SU-DHL-6 (cell line): ENCODE data around the gene MED12L.

Experiments used
- H2AFZ ChIP-seq: fragments of 200-600 bp; sonication (generic); 2 replicates; pipeline ENCODE4 v1.6.1; 2014; ENCODE audit warnings: low read depth, mild to moderate bottlenecking, moderate library complexity, mixed read lengths, antibody characterized with exemption, low read length; ENCODE audit not compliant: severe bottlenecking
- H3F3A ChIP-seq: fragments of 200-600 bp; shearing (Covaris generic); 2 replicates; pipeline ENCODE4 v1.6.0; 2016; ENCODE audit warnings: antibody characterized with exemption, mild to moderate bottlenecking; ENCODE audit not compliant: insufficient read depth
- H3K27ac ChIP-seq: fragments of 200-600 bp; sonication (generic); 2 replicates; pipeline ENCODE4 v1.5.1; 2016; ENCODE audit warnings: low read depth, mild to moderate bottlenecking, low read length, moderate library complexity, mixed read lengths
- H3K27me3 ChIP-seq: fragments of 200-600 bp; sonication (generic), shearing (Covaris generic); 2 replicates; pipeline ENCODE4 v1.6.0; 2014; ENCODE audit warnings: mild to moderate bottlenecking, low read length
- H3K36me3 ChIP-seq: fragments of 200-600 bp; sonication (generic); 2 replicates; pipeline ENCODE4 v1.6.1; 2014; ENCODE audit warnings: mild to moderate bottlenecking, low read length, mixed read lengths
- H3K4me2 ChIP-seq: fragments of 300-600, 200-600 bp; shearing (Covaris generic), sonication (generic); 2 replicates; pipeline ENCODE4 v1.6.0; 2014; ENCODE audit warnings: low read length, low read depth, mild to moderate bottlenecking; ENCODE audit not compliant: poor library complexity, severe bottlenecking
- H3K4me3 ChIP-seq: fragments of 200-600 bp; sonication (generic); 2 replicates; pipeline ENCODE4 v1.5.1; 2014; ENCODE audit warnings: antibody characterized with exemption, low read length, mild to moderate bottlenecking, mixed read lengths; ENCODE audit not compliant: insufficient read depth, poor library complexity, severe bottlenecking
- H3K79me2 ChIP-seq: fragments of 200-600 bp; sonication (generic); 2 replicates; pipeline ENCODE4 v1.6.1; 2014; ENCODE audit warnings: mild to moderate bottlenecking, low read length, moderate library complexity; ENCODE audit not compliant: insufficient read depth
- H3K9ac ChIP-seq: fragments of 200-600 bp; sonication (generic); 2 replicates; pipeline ENCODE4 v1.7.0; 2014; ENCODE audit warnings: mild to moderate bottlenecking, low read length
- H3K9me2 ChIP-seq: fragments of 200-600 bp; sonication (generic); replicated peaks from 2 replicates; pipeline ENCODE4 v1.6.1; 2014; ENCODE audit warnings: low read length; ENCODE audit not compliant: insufficient read depth
- H3K9me3 ChIP-seq: fragments of 200-600 bp; sonication (generic); 2 replicates; pipeline ENCODE4 v1.6.1; 2014; ENCODE audit warnings: low read length, mixed read lengths; ENCODE audit not compliant: insufficient read depth
- H4K20me1 ChIP-seq: fragments of 200-600 bp; sonication (generic); 2 replicates; pipeline ENCODE4 v1.6.1; 2014; ENCODE audit warnings: low read depth, mild to moderate bottlenecking, antibody characterized with exemption, low read length, moderate library complexity, mixed read lengths
- EZH2phosphoT487 ChIP-seq: fragments of 200-600 bp; sonication (generic), shearing (Covaris generic); conservative IDR thresholded peaks from 2 replicates; pipeline ENCODE4 v1.6.1; 2018; ENCODE audit warnings: mild to moderate bottlenecking, antibody characterized with exemption, low read length, moderate library complexity, mixed read lengths
- TF ChIP-seq, protein P1 (sequence below): fragments of 200-600 bp; sonication (generic); IDR thresholded peaks from one replicate; pipeline ENCODE4 v1.5.1; 2017; ENCODE audit warnings: antibody characterized with exemption, mild to moderate bottlenecking, low read length, moderate library complexity; ENCODE audit not compliant: insufficient read depth, poor library complexity, severe bottlenecking

Gene MED12L

DNA sequence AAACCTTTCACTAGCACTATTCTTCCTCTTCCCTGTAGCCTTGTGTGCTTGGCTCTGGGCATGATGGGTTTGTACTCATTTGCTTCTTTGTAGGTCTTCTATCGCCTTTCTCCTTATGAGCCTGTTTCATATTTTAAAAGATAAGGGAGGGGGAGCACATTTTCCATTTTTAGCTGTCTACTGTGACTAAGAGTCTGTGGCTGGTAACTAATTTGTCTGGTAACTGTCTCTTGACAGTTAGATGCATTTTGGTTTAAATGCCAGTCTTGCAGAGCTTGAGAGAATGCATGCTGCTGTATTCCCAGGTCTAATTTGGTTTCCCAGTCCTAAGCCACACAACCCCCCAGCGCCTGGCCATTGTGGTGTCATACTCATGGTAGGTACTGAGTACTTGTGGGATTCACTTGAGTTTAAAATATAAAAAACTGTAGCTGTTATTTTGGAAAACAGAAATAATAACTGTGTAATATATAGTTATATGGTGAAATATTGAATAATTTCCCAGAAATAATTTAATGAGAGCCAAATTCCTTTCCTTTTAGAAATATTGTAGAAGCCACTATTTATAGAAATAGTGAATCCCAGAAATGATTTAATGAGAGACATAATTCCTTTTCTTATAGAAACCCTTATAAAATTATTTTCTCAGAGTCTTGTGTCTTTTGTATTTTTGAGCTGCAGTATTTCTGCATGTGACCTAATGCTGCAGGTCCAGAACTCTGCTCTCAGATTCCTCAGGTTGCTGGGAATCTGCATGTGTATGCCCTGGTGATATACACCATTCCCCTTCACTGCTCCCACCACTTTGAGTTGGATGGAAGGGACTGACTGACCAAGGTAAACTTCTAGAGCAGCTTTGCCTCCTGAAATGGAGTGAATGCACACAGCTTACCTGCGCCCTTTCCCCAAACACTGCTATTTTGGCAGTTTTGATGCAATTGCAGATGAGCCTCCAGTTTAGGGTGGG, 131.5 kb downstream of the MED12L start:
- Histone ChIP-seq H2AFZ (no peak overlapping the region), H3K9me2 (no peaks in the 10 kb centered on the region), H3K27ac (no peak overlapping the region), H3K79me2 (no peaks in the 10 kb centered on the region), H3K4me2 (no peak overlapping the region), H4K20me1 (no peaks in the 10 kb centered on the region), H3K9me3 (no peaks in the 10 kb centered on the region), H3K36me3 (no peaks in the 10 kb centered on the region), H3F3A (no peaks in the 10 kb centered on the region), H3K4me3 (no peak overlapping the region), H3K9ac (no peak overlapping the region), H3K27me3 (no peaks in the 10 kb centered on the region)
- no peak for TF ChIP-seq EZH2phosphoT487
- TF ChIP-seq, protein P1, sequence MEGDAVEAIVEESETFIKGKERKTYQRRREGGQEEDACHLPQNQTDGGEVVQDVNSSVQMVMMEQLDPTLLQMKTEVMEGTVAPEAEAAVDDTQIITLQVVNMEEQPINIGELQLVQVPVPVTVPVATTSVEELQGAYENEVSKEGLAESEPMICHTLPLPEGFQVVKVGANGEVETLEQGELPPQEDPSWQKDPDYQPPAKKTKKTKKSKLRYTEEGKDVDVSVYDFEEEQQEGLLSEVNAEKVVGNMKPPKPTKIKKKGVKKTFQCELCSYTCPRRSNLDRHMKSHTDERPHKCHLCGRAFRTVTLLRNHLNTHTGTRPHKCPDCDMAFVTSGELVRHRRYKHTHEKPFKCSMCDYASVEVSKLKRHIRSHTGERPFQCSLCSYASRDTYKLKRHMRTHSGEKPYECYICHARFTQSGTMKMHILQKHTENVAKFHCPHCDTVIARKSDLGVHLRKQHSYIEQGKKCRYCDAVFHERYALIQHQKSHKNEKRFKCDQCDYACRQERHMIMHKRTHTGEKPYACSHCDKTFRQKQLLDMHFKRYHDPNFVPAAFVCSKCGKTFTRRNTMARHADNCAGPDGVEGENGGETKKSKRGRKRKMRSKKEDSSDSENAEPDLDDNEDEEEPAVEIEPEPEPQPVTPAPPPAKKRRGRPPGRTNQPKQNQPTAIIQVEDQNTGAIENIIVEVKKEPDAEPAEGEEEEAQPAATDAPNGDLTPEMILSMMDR = no peak

DNA sequence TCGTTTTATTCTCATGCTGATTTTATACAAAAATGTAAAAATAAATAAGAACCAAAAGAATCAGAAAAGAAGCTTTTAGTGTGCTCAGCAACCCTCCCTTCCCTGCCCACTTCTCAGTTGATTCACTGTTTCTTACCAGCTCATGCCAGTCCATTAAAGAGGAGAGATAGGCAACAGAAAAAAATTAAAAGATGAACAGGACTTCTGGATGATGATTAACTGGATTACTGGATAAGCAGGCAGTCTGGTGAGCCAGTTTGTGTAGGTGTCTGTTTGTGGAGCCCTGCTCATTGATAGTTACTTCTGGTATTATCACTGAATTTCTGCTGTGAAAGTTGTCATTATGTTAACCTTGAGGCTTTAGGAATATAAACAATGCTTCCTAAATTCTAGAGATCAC, 132.7 kb downstream of the MED12L start:
- H3K79me2 ChIP-seq = no peaks in the 10 kb centered on the region
- no peak overlapping the region for H3K27ac ChIP-seq
- no peaks in the 10 kb centered on the region for H3K9me2 ChIP-seq

DNA sequence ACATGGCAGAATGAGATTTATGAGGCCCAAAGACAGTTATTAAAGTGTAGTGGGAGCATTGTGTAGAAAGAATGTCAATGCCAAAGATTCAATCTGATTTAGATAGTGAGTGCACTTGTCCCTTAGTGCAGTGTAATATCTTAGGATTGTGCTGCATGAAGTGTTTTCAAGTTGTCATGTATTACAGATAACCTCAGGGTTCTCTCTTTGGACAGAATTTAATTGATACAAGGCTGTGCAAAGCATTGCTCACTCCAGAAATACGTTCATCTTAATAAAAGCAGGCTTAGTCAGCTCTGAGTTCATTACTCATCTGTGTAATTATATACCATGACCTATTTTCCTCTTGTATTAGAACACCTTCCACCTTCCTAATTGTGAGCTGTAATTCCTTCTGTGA, 133.6 kb downstream of the MED12L start:
- TF ChIP-seq, protein P1 = no peak
- no peak for TF ChIP-seq EZH2phosphoT487
- Histone ChIP-seq H2AFZ (no peak overlapping the region), H3K27ac (no peak overlapping the region), H3K9ac (no peak overlapping the region), H3K79me2 (no peaks in the 10 kb centered on the region), H3K9me2 (no peaks in the 10 kb centered on the region), H3K4me2 (no peak overlapping the region), H3K4me3 (no peak overlapping the region), H4K20me1 (no peaks in the 10 kb centered on the region), H3K36me3 (no peaks in the 10 kb centered on the region), H3K9me3 (no peaks in the 10 kb centered on the region), H3K27me3 (no peaks in the 10 kb centered on the region), H3F3A (no peaks in the 10 kb centered on the region)

More for the DNA sequence above, 132.7 kb downstream of the MED12L start:
- H3K9ac ChIP-seq = no peak overlapping the region
- no peaks in the 10 kb centered on the region for H3K9me3 ChIP-seq
- no peak overlapping the region for H2AFZ ChIP-seq
- no peaks in the 10 kb centered on the region for H3K36me3 ChIP-seq
- no peaks in the 10 kb centered on the region for H4K20me1 ChIP-seq
- no peaks in the 10 kb centered on the region for H3F3A ChIP-seq
- no peaks in the 10 kb centered on the region for H3K27me3 ChIP-seq
- no peak overlapping the region for H3K4me3 ChIP-seq
- no peak overlapping the region for H3K4me2 ChIP-seq
- TF ChIP-seq EZH2phosphoT487 = no peak
- TF ChIP-seq, protein P1 = no peak
